C4-2B (cell line): Measurements from ENCODE around the gene STX8.

Experiments used
- CTCF ChIP-seq: fragments of 450-650 bp; conservative IDR thresholded peaks from 2 replicates; pipeline ENCODE4 v1.5.1; 2017; ENCODE audit warnings: mild to moderate bottlenecking
- ZFX ChIP-seq: fragments of 450-650 bp; IDR thresholded peaks from 2 replicates; pipeline ENCODE4 v1.6.1; 2017

- no peak for TF ChIP-seq CTCF
- TF ChIP-seq ZFX, result no peak
Observed at GRCh38 chr17:9360677-9361081, 214.9 kb downstream of the STX8 start.
